Ammon's horn (tissue), 1 donor: Measurements from ENCODE around the gene CLDN19.

ENCODE experiments used
- DNase-seq: peaks from one replicate; pipeline ENCODE4 v3.0.0-alpha.2; 2016; ENCODE audit warnings: low spot score

The CLDN19 gene

GRCh38 chr1:42739753-42740700 lies at the start of gene CLDN19:
TSS of gene CLDN19 (minus strand) at chr1:42740236. CDS start at chr1:42740063, 173 bp downstream.
- no peak for DNase-seq

- DNase-seq = no peak
These were observed 48.0 kb upstream of the CLDN19 start for GRCh38 chr1:42788021-42788420.

GRCh38 chr1:42786097-42786496 lies 46.1 kb upstream of the CLDN19 start:
- DNase-seq = no peak

- DNase-seq = peak; percentile 27
These were observed 45.1 kb upstream of the CLDN19 start, which contains the start of gene TMEM269 for GRCh38 chr1:42784946-42785693. TSS of gene TMEM269 (plus strand) at chr1:42784991. CDS start at chr1:42789894, 4,903 bp downstream.

- DNase-seq = no peak
These were observed 44.5 kb upstream of the CLDN19 start for GRCh38 chr1:42784547-42784945.

- DNase-seq = no peak
These were observed 43.1 kb upstream of the CLDN19 start for GRCh38 chr1:42783092-42783491.

- no peak for DNase-seq
These were observed 40.1 kb upstream of the CLDN19 start for GRCh38 chr1:42780176-42780575.

GRCh38 chr1:42779725-42780124 lies 39.7 kb upstream of the CLDN19 start:
- no peak for DNase-seq

GRCh38 chr1:42777852-42778251 lies 37.8 kb upstream of the CLDN19 start:
- DNase-seq = peak; percentile 72

- no peak for DNase-seq
These were observed 36.5 kb upstream of the CLDN19 start for GRCh38 chr1:42776502-42776901.

GRCh38 chr1:42774928-42775526 lies 35.0 kb upstream of the CLDN19 start:
- no peak for DNase-seq

- no peak for DNase-seq
These were observed 33.4 kb upstream of the CLDN19 start for GRCh38 chr1:42773420-42773819.

- no peak for DNase-seq
These were observed 29.8 kb upstream of the CLDN19 start for GRCh38 chr1:42769811-42770210.

- DNase-seq = no peak
These were observed 28.1 kb upstream of the CLDN19 start for GRCh38 chr1:42768172-42768571.

GRCh38 chr1:42767510-42768000 lies 27.5 kb upstream of the CLDN19 start:
- DNase-seq = no peak

- peak; percentile 100 for DNase-seq
These were observed 26.9 kb upstream of the CLDN19 start, which contains the start of the genes C1orf50 and P3H1 for GRCh38 chr1:42766741-42767509. TSS of gene C1orf50 (plus strand) at chr1:42767249. CDS start at chr1:42767312, 63 bp downstream. TSS of gene P3H1 (minus strand) at chr1:42767028. CDS start at chr1:42766971, 57 bp downstream.

GRCh38 chr1:42765832-42766740 lies 26.1 kb upstream of the CLDN19 start:
- DNase-seq = peak; percentile 47

- DNase-seq = no peak
These were observed 25.2 kb upstream of the CLDN19 start for GRCh38 chr1:42765269-42765668.

- DNase-seq = no peak
These were observed 22.2 kb upstream of the CLDN19 start for GRCh38 chr1:42762269-42762668.

- no peak for DNase-seq
These were observed 21.5 kb upstream of the CLDN19 start for GRCh38 chr1:42761567-42761966.
